Smooth muscle cell (in vitro differentiated cells): ENCODE results near the gene SUGCT. TPM values are rescaled to one million over a fixed set of nuclear protein-coding genes. Genes with fewer than 3 reads are reported as not detected.
A peak's percentile ranks its signal among the peaks of the same experiment; 100 is the strongest.

Experiments used
- DNase-seq: peaks from one replicate; lab custom pipeline; 2025; ENCODE audit not compliant: unreplicated experiment; lab: John Stamatoyannopoulos, UW
- H2AFZ ChIP-seq: fragments of 200-600 bp; sonication (generic); 2 replicates; pipeline ENCODE4 v1.6.0; 2016; ENCODE audit warnings: antibody characterized with exemption, low read depth, mild to moderate bottlenecking
- H3F3A ChIP-seq: fragments of 200-600 bp; sonication (generic); 2 replicates; pipeline ENCODE4 v1.6.0; 2017; ENCODE audit warnings: antibody characterized with exemption, low read depth
- H3K27ac ChIP-seq: fragments of 200-600 bp; sonication (generic); 2 replicates; pipeline ENCODE4 v1.5.1; 2016; ENCODE audit warnings: low read depth, mild to moderate bottlenecking
- H3K27me3 ChIP-seq: fragments of 200-600 bp; sonication (generic); 2 replicates; pipeline ENCODE4 v1.6.1; 2016; ENCODE audit warnings: low read depth, mild to moderate bottlenecking
- H3K36me3 ChIP-seq: fragments of 200-600 bp; sonication (generic); 2 replicates; pipeline ENCODE4 v1.5.1; 2016; ENCODE audit warnings: low read depth
- H3K4me1 ChIP-seq: fragments of 200-600 bp; sonication (generic); 2 replicates; pipeline ENCODE4 v1.5.1; 2016; ENCODE audit warnings: low read depth
- H3K4me2 ChIP-seq: fragments of 200-600 bp; sonication (generic); 2 replicates; pipeline ENCODE4 v1.6.0; 2016; ENCODE audit warnings: mild to moderate bottlenecking
- H3K4me3 ChIP-seq: fragments of 200-600 bp; sonication (generic); 2 replicates; pipeline ENCODE4 v1.5.1; 2016; ENCODE audit warnings: mild to moderate bottlenecking
- H3K79me2 ChIP-seq: fragments of 200-600 bp; sonication (generic); 2 replicates; pipeline ENCODE4 v1.6.0; 2016; ENCODE audit warnings: low read depth, mild to moderate bottlenecking
- H3K9ac ChIP-seq: fragments of 200-600 bp; sonication (generic); 2 replicates; pipeline ENCODE4 v1.6.0; 2016; ENCODE audit warnings: low read depth
- H3K9me3 ChIP-seq: fragments of 200-600 bp; sonication (generic); replicated peaks from 2 replicates; pipeline ENCODE4 v1.5.1; 2016; ENCODE audit warnings: low read depth
- H4K20me1 ChIP-seq: fragments of 200-600 bp; sonication (generic); 2 replicates; pipeline ENCODE4 v1.6.0; 2016; ENCODE audit warnings: low read depth
- CTCF ChIP-seq: fragments of 200-600 bp; sonication (generic); IDR thresholded peaks from 2 replicates; pipeline ENCODE4 v1.5.1; 2017; ENCODE audit warnings: borderline replicate concordance, mild to moderate bottlenecking, antibody characterized with exemption; ENCODE audit not compliant: insufficient read depth, poor library complexity, severe bottlenecking
- WGBS: methylation state at CpG from one replicate; pipeline ENCODE4 v1.1.7; 2016; ENCODE audit warnings: low lambda C conversion rate; 5-methylcytosine and 5-hydroxymethylcytosine counted together
- polyA plus RNA-seq: library from polyadenylated mRNA; unstranded; fragments of >200 nt; fragmentation: Nextera tagmentation; extraction: Ambion mirVana; gene quantifications from 2 replicates; pipeline ENCODE4 v1.2.1, GENCODE V29; 2016
- total RNA-seq: library from RNA; depleted of rRNA; stranded (reverse); fragments of >200 nt; gene quantifications from 2 replicates; pipeline ENCODE4 v1.2.3, GENCODE V29; 2014

Gene SUGCT
- total and polyA plus RNA-seq, 2 experiments from 2014 or later, result 16.9 to 65.8 TPM

- TF ChIP-seq CTCF, result no peak
- Histone ChIP-seq H3K79me2 (no peaks in the 10 kb centered on the region), H3K4me1 (no peaks in the 10 kb centered on the region), H4K20me1 (no peaks in the 10 kb centered on the region), H3K4me2 (peak overlapping the region; percentile 51), H3K9ac (no peak overlapping the region), H3F3A (peaks cover 9% of the 10 kb centered on the region), H3K4me3 (no peak overlapping the region), H3K27me3 (no peaks in the 10 kb centered on the region), H3K27ac (peak overlapping the region; percentile 47), H3K9me3 (no peaks in the 10 kb centered on the region), H3K36me3 (no peaks in the 10 kb centered on the region), H2AFZ (no peak overlapping the region)
- DNase-seq, result no peak
- WGBS, result 68% methylated on average over 3 of the region's 3 CpGs
Observed at GRCh38 chr7:40542982-40543741, 408.4 kb downstream of the SUGCT start.

GRCh38 chr7:40544221-40544723, 409.5 kb downstream of the SUGCT start:
- no peaks in the 10 kb centered on the region for H3K27me3 ChIP-seq
- peak overlapping the region; percentile 47 for H3K27ac ChIP-seq
- H3K4me3 ChIP-seq, result no peak overlapping the region
- WGBS, result 18% methylated on average over 6 of the region's 6 CpGs
- H4K20me1 ChIP-seq, result no peaks in the 10 kb centered on the region
- no peaks in the 10 kb centered on the region for H3K36me3 ChIP-seq
- H3K4me1 ChIP-seq, result no peaks in the 10 kb centered on the region
- no peak overlapping the region for H2AFZ ChIP-seq
- no peaks in the 10 kb centered on the region for H3K79me2 ChIP-seq
- TF ChIP-seq CTCF, result no peak
- peak overlapping the region; percentile 51 for H3K4me2 ChIP-seq
- peak overlapping the region; percentile 2 for H3K9ac ChIP-seq
- no peak for DNase-seq
- peaks cover 9% of the 10 kb centered on the region for H3F3A ChIP-seq
- no peaks in the 10 kb centered on the region for H3K9me3 ChIP-seq

DNA sequence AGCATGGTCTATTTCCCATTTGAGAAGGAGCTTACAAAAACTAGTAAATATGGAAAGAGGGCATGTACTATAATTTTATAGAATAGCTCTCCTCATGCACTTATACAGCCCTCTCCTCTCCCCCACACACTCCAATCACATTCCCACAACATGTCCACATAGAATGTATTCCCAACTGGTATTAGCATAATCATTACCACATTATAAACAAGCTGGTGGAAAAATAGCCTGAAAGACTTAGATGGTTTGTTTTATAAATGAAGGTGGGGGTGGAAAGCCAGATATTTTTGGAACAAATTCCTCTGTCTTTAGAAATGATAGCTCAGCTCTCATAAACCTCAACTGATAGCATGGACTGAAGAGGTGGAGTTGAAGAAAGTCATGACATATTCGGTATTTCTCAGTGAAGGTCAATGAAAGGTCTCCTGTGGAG, 410.1 kb downstream of the SUGCT start:
- Histone ChIP-seq H3K79me2 (no peaks in the 10 kb centered on the region), H3K4me3 (no peak overlapping the region), H3K36me3 (no peaks in the 10 kb centered on the region), H3K9ac (no peak overlapping the region), H3K4me1 (no peaks in the 10 kb centered on the region), H3F3A (peaks cover 9% of the 10 kb centered on the region), H2AFZ (no peak overlapping the region), H3K27me3 (no peaks in the 10 kb centered on the region), H3K27ac (peak overlapping the region; percentile 47), H4K20me1 (no peaks in the 10 kb centered on the region), H3K9me3 (no peaks in the 10 kb centered on the region), H3K4me2 (peak overlapping the region; percentile 51)
- no peak for TF ChIP-seq CTCF
- DNase-seq, result no peak
- 44% methylated on average over 1 of the region's 1 CpG for WGBS

DNA sequence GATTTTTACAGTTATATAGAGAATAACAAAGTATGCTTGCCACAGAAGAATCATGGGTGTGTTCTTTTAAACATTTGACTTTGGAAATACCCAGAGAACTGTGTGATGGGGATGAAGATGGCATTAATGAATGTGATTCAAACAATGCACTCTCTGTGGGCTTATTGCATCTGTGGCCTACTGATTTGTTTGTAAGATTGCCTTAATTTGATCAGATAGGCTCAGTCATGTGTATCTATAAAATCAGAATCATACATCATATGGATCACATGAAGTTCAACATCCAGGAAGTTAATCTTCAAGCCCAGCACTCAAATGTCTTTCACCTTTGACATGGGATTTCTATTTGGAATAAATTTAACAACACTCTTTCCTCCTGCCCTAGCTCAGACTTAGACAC, 410.9 kb downstream of the SUGCT start:
- no peak for TF ChIP-seq CTCF
- H2AFZ ChIP-seq, result no peak overlapping the region
- no peaks in the 10 kb centered on the region for H3K9me3 ChIP-seq
- H3K36me3 ChIP-seq, result no peaks in the 10 kb centered on the region
- H3K4me1 ChIP-seq, result no peaks in the 10 kb centered on the region
- H3K9ac ChIP-seq, result no peak overlapping the region
- no peak overlapping the region for H3K4me3 ChIP-seq
- no peak overlapping the region for H3K27ac ChIP-seq
- no peak for DNase-seq
- no peaks in the 10 kb centered on the region for H4K20me1 ChIP-seq
- no peaks in the 10 kb centered on the region for H3K27me3 ChIP-seq
- peak overlapping the region; percentile 51 for H3K4me2 ChIP-seq
- peaks cover 9% of the 10 kb centered on the region for H3F3A ChIP-seq
- H3K79me2 ChIP-seq, result no peaks in the 10 kb centered on the region
